ENCODE data around the gene ARL8B.
A peak's percentile ranks its signal among the peaks of the same experiment; 100 is the strongest.
"Not testable (repeated sequence)": the region's sequence is repeated elsewhere in the genome, so short reads cannot be mapped to it uniquely, and the experiment has no call there.

Gene ARL8B

GRCh38 chr3:5144316-5144994, 22.4 kb downstream of the ARL8B start:
- peak; percentile 27 for DNase-seq (ENCODE audit: low read depth, low spot score)

- DNase-seq (ENCODE audit: low read depth, low spot score): no peak
These were observed 23.0 kb downstream of the ARL8B start for GRCh38 chr3:5145120-5145519.

DNA sequence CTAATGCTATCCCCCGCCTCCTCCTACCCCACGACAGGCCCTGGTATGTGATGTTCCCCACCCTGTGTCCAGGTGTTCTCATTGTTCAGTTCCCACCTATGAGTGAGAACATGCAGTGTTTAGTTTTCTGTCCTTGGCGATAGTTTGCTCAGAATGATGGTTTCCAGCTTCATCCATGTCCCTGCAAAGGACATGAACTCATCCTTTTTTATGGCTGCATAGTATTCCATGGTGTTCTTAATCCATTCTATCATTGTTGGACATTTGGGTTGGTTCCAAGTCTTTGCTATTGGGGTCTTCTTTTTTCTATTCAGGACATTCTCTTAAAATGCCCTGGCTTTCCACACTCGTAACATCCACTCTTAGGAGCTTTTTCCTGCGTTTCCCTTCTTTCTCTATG, 25.1 kb downstream of the ARL8B start:
- not testable (repeated sequence) for DNase-seq (ENCODE audit: low read depth, low spot score)

GRCh38 chr3:5149306-5149880, 27.3 kb downstream of the ARL8B start:
- no peak for DNase-seq (ENCODE audit: low read depth, low spot score)

- DNase-seq (ENCODE audit: low read depth, low spot score): no peak
These were observed 29.5 kb downstream of the ARL8B start for GRCh38 chr3:5151586-5151985.

DNA sequence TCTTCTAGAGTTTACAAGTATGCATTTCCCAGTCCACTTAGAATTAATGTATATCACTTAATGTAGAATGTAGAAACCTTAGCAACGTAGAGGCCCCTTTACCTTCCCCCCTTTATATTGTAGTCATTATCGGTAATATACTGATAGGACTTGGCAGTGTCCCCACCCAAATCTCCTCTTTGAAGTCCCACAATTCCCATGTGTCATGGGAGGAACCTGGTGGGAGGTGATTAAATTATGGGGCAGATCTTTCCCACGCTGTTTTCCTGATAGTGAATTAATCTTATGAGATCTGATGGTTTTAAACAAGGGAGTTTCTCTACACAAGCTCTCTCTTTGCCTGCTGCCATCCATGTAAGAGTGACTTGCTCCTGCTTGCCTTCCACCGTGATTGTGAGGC, 31.0 kb downstream of the ARL8B start:
- DNase-seq (ENCODE audit: low read depth, low spot score): no peak

- no peak for DNase-seq (ENCODE audit: low read depth, low spot score)
These were observed 33.1 kb downstream of the ARL8B start for GRCh38 chr3:5155241-5155640.

DNA sequence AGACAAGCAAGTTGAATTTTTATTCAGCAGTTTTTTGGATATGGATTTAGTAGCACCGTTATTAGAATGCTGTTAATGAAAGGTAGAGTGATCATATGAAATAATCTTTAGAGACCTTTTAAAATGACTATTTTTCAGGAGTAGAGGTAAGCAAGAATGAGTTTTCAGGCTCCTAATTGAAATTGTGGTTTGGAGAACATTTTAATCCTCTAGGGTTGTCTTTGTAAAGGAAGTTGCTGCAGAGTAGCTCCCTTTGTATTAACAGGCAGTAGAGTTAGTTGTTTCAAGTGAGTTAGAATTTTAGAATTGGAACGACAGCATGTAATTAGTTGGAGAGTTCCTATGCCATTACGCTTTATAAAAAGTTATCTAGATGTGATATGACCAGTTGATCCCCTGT, 38.2 kb downstream of the ARL8B start:
- DNase-seq (ENCODE audit: low read depth, low spot score): no peak

GRCh38 chr3:5160940-5161858, 39.1 kb downstream of the ARL8B start:
- peak; percentile 15 for DNase-seq (ENCODE audit: low read depth, low spot score)

GRCh38 chr3:5162102-5162501, 40.0 kb downstream of the ARL8B start:
- no peak for DNase-seq (ENCODE audit: low read depth, low spot score)

DNA sequence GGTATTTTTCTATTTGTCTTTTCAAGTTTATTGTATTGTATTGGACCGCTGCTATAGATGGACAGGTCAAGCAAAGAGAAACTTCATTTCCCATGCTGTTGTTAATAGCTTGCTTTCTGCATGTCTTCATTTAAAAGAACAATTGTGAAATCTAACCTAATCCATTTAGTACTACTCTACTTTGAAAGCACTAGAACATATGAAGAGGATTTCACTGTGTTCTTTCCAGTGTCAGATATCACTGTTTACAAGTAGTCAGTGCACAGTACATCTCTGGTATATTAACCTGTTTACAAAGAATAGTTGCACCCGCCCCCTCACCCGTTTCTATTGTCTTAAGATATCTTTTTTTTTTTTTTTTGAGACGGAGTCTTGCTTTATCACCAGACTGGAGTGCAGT, 43.6 kb downstream of the ARL8B start:
- DNase-seq (ENCODE audit: low read depth, low spot score): no peak

DNA sequence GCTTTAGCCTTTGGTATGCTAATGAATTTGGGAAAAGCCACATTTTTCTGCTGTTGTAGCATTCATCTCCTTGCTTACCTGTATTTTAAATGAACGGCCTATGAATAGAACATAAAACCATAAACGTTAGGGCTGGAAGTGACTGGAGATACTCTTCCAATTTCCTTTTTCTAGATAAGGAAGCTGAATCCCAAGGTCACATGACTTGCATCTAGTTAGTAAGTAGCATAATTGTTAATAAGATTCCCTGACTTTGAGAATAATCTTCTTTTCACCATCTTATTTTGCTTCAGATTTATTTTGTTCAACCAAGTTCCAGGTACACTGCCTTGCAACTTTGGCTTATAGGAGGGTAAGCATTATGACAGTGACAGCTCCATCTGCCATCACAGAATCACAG, 44.8 kb downstream of the ARL8B start:
- no peak for DNase-seq (ENCODE audit: low read depth, low spot score)

DNA sequence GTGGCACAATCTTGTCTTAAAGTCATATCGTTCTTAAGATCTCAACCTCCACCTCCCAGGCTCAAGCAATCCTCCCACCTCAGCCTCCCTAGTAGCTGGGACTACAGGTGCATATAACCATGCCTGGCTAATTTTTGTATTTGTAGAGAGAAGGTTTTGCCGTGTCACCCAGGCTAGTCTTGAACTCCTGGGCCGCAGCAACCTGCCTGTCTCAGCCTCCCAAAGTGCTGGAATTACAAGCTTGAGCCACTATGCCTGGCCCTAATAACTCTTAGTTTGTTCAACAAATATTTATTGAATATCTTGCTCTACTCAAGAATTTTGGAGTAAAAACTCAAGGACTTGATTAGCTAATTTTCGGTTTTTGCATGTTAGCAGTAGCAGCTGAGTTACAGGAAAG, 46.0 kb downstream of the ARL8B start:
- DNase-seq (ENCODE audit: low read depth, low spot score): no peak

DNA sequence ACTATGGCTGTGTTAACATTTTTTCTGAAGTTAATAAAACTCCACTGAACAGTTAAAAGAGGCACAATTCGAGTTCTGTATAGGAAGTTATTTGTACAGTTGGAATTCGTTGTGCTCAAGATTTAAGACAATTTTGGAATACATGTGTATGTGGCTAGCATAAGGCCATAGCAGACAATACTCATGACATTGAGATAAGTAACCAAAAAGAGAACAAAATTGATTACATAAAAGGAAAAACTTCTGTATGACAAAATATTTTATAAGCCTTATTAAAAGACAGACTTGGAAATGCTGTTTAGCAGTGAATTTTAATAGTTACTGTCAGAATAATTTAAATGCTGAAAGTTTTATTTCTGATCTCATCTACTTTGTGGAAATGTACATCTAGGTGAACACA, 47.7 kb downstream of the ARL8B start:
- no peak for DNase-seq (ENCODE audit: low read depth, low spot score)

GRCh38 chr3:5170975-5171374, 48.9 kb downstream of the ARL8B start:
- DNase-seq (ENCODE audit: low read depth, low spot score): no peak

DNA sequence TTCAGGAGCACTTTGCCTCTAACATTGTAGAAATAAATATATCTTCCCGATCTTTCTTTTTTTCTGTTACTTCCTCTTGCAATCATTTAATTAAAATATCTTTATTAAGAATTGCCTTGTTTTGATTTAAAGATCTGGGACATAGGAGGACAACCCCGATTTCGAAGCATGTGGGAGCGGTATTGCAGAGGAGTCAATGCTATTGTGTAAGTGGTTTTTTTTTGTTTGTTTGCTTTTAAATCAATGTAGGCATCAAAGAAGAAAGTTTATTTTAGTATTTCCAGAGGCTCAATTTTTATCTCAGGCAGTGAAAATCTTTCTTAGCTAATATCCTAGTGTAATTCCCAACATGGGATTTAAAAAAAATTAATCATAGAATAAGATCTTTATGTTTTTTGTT, 49.9 kb downstream of the ARL8B start:
- no peak for DNase-seq (ENCODE audit: low read depth, low spot score)

DNA sequence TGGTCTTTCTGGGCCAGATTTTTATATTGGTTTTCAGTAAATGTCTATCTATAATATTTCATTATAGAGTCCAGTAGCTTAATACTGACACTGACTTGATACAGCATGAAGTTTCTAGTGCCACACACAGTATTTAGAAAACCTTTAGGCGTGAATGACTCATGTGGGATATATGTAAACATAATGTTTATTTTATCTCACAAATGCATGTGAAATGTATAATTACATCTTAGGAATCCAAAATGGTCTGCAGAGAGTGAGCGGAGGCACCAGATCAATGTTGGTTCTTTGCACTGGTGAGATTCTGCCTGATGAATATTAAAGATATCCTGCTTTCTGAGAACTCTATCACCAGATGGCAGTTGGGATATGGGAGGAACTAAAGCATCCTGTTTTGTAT, 56.9 kb downstream of the ARL8B start:
- not testable (repeated sequence) for DNase-seq (ENCODE audit: low read depth, low spot score)

- no peak for DNase-seq (ENCODE audit: low read depth, low spot score)
These were observed 59.5 kb downstream of the ARL8B start for GRCh38 chr3:5181469-5182141.

- not testable (repeated sequence) for DNase-seq (ENCODE audit: low read depth, low spot score)
These were observed 61.6 kb downstream of the ARL8B start for GRCh38 chr3:5183714-5184113.

DNA sequence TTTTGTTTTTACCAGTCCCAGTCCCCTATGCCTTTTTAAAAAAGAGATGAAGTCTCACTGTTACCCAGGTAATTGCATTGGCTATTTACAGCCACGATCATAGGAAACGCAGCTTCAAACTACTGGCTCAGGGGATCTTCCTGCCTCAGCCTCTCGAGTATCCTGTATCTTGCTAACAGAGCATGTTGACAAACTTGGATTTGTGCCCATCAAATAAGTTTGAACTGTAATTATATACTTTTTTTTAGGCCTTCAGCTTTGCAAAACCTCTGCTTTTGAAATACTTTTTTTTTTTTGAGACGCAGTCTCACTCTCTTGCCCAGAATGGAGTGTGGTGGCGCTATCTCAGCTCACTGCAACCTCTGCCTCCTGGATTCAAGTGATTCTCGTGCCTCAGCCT, 62.4 kb downstream of the ARL8B start:
- DNase-seq (ENCODE audit: low read depth, low spot score): no peak

DNA sequence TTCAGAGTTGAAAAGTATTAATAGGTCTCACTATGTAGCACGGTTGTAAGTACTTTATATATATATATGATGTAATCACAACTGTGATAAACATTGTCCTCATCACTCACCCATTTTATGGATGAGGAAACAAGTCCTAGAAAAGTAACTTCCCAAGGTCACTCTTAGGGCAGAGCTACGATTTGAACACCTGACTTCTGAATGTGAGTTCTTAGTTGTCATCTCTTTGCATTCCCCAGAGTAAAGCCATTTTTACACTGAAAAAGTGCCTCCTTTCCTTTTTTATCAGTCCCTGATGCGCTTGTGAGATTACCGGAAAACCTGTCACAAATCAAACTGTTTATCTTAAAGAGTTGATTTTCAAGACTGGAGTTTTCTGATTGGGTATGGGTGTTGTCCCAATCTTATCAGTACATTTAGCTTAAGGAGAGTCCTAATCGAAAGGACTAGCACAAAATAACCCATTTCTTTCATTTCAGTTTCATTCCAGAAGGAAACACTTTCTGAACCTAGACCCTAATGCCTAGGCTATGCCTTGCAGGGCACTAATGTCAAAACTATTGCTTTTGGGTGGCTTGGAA, 63.1 kb downstream of the ARL8B start:
- DNase-seq (ENCODE audit: low read depth, low spot score): no peak
